Activated CD8-positive, alpha-beta T cell treated with anti-CD3 and anti-CD28 coated beads, Interleukin-2, amount 10 ng/mL, durations not matched to agents 7 days and 5 days (primary cell): ENCODE measurements around the gene SDSL. TPM values are rescaled to one million over a fixed set of nuclear protein-coding genes. Genes with fewer than 3 reads are reported as not detected.

ENCODE experiments used
- ATAC-seq: fragments of 150-1000 bp; cut with Tn5 transposase; one replicate; pipeline ENCODE4 v1.10.0; 2021; ENCODE audit warnings: moderate library complexity
- CTCF ChIA-PET: fragments of 350-600 bp; sonication (Branson Sonifier 250); formaldehyde crosslinking; loops from one replicate; lab custom pipeline; 2021; ENCODE audit warnings: antibody characterized with exemption; lab: Charles Lee
- POLR2A ChIA-PET: fragments of 350-600 bp; sonication (Branson Sonifier 250); formaldehyde crosslinking; loops from one replicate; lab custom pipeline; 2021; ENCODE audit warnings: antibody characterized with exemption; lab: Charles Lee
- DNase-seq: peaks from one replicate; pipeline ENCODE4 v3.0.0-alpha.2; 2020
- H3K27ac Mint-ChIP-seq: one replicate; pipeline ENCODE4 v1.8.0; 2021; ENCODE audit warnings: mild to moderate bottlenecking, mixed read lengths
- H3K27me3 Mint-ChIP-seq: one replicate; pipeline ENCODE4 v1.8.0; 2021; ENCODE audit warnings: low read depth, mixed read lengths
- H3K36me3 Mint-ChIP-seq: one replicate; pipeline ENCODE4 v1.8.0; 2021; ENCODE audit warnings: low read depth, mixed read lengths
- H3K4me1 Mint-ChIP-seq: one replicate; pipeline ENCODE4 v1.8.0; 2021; ENCODE audit warnings: low read depth, mixed read lengths
- H3K4me3 Mint-ChIP-seq: one replicate; pipeline ENCODE4 v1.8.0; 2021; ENCODE audit warnings: mild to moderate bottlenecking, mixed read lengths
- H3K9me3 Mint-ChIP-seq: one replicate; pipeline ENCODE4 v1.8.0; 2022; ENCODE audit warnings: mixed read lengths; ENCODE audit not compliant: insufficient read depth
- total RNA-seq, 2 experiments: library from RNA; stranded (reverse); gene quantifications; one replicate each; pipeline ENCODE4 v1.2.3, GENCODE V29; 2021

SDSL gene
- total RNA-seq, 2 experiments from 2014 or later: 0.37 to 0.39 TPM

DNA sequence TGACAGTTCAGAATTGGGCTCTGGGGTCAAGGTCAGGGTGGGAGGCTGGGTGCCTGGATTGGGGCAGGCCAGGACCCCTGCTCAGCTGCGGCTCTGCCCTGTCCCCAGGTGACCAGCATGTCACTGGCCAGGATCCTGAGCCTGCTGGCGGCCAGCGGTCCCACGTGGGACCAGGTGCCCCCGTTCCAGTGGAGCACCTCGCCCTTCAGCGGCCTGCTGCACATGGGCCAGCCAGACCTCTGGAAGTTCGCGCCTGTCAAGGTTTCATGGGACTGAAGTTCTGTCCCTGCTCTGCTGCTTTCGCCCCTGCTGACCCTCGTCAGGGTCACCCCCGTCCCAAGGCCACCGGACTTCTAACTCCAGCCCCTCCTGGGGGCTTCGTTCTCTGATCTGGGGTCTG lies 33.8 kb upstream of the SDSL start:
- peaks cover 2% of the 10 kb centered on the region for H3K4me1 Mint-ChIP-seq
- ChIA-PET CTCF (no interaction called here), POLR2A (no interaction called here)
- no peak overlapping the region for H3K27ac Mint-ChIP-seq
- no peaks in the 10 kb centered on the region for H3K36me3 Mint-ChIP-seq
- H3K27me3 Mint-ChIP-seq: no peaks in the 10 kb centered on the region
- no peaks in the 10 kb centered on the region for H3K9me3 Mint-ChIP-seq
- H3K4me3 Mint-ChIP-seq: no peak overlapping the region
- ATAC-seq (no peak), DNase-seq (no peak)

DNA sequence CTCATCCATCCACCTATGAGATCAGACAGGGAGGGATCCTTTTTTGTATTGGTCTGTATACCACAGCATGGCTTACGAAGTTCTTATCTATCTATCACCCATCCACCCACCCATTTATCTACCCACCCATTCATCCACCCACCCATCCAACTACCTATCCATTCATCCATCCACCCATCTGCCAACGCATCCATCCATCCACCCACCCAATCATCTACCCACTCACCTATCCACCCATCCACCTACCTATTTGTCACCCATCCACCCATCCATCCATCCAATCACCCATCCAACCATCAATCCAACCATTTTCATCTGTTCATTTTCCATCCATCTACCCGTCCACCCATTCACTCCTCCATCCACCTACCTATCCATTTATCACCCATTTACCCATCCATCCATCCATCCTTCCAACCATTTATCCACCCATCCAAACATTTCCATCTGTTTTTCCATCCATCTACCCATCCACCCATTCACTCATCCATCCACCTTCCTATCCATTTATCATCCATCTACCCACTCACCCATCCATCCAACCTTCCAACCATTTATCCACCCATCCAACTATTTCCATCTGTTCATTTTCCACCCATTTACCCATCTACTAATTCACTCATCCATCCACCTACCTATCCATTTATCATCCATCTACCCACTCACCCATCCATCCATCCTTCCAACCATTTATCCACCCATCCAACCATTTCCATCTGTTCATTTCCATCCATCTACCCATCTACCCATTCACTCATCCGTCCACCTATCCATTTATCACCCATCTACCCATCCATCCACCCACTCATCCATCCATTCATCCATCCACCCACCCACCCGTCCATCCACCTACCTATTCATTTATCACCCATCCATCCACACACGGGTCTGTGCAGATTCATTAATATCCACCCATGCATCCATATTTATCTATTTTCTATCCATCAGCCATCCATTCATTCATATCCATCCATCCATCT lies 31.8 kb upstream of the SDSL start:
- ChIA-PET CTCF (no interaction called here), POLR2A (no interaction called here)
- ATAC-seq (no peak), DNase-seq (no peak)
- H3K36me3 Mint-ChIP-seq: no peaks in the 10 kb centered on the region
- H3K27ac Mint-ChIP-seq: no peak overlapping the region
- H3K4me1 Mint-ChIP-seq: no peaks in the 10 kb centered on the region
- H3K9me3 Mint-ChIP-seq: no peaks in the 10 kb centered on the region
- H3K4me3 Mint-ChIP-seq: no peak overlapping the region
- no peaks in the 10 kb centered on the region for H3K27me3 Mint-ChIP-seq

DNA sequence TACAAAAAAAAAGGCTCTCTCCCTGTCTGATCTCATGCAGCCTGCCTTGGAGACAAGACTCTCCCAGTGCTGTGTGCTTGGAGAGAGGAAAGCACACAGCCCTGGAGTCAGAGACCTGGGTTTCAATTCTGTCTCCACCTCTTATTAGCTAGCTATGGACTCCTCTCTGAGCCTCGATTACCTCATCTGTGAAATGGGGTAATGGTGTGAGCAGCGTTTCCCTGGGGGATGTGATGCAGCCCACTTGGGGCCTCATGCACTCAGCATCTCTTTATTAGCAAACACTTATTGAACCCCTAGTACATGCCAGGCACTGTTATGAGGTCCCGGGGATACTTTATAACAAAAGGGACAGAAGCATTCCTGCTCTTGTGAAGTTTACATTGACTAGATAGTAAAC lies 31.0 kb upstream of the SDSL start:
- DNase-seq (no peak), ATAC-seq (no peak)
- Mint-ChIP-seq H3K4me3 (no peak overlapping the region), H3K9me3 (no peaks in the 10 kb centered on the region), H3K4me1 (no peaks in the 10 kb centered on the region), H3K27ac (no peak overlapping the region), H3K36me3 (no peaks in the 10 kb centered on the region), H3K27me3 (no peaks in the 10 kb centered on the region)
- CTCF ChIA-PET: no interaction called here
- POLR2A ChIA-PET: no interaction called here

DNA sequence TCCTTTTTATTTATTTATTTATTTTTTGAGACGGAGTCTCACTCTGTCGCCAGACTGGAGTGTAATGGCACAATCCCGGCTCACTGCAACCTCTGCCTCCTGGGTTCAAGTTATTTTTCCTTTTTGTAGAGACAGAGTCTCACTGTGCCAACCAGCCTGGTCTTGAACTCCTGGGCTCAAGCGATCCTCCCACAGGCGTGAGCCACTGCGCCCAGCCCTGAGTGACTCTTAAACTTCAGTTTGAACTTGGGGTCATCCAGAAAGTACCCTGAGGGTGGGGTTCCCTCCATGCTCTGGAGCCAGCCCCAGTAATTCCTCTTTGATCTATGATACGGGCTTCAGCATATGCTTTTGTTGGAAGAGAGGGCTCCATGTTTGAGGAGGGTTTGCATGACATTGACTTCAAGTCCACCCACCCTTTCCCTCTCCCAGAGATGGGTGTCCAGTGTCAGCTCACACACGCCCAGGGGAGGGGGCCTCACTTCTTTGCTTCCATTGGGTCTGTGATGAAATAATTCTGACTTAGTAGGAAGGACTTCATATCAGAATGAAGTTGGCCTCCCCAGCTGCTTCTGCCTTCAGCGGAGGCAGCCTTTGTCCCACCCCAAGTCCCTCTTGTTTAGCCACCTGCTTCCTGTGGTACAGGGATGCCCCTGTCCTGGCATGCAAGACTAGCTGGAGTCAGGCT lies 30.4 kb upstream of the SDSL start:
- POLR2A ChIA-PET: no interaction called here
- H3K4me1 Mint-ChIP-seq: no peaks in the 10 kb centered on the region
- DNase-seq (no peak), ATAC-seq (no peak)
- CTCF ChIA-PET: no interaction called here
- H3K9me3 Mint-ChIP-seq: no peaks in the 10 kb centered on the region
- no peaks in the 10 kb centered on the region for H3K36me3 Mint-ChIP-seq
- H3K27ac Mint-ChIP-seq: no peak overlapping the region
- H3K27me3 Mint-ChIP-seq: no peaks in the 10 kb centered on the region
- no peak overlapping the region for H3K4me3 Mint-ChIP-seq

DNA sequence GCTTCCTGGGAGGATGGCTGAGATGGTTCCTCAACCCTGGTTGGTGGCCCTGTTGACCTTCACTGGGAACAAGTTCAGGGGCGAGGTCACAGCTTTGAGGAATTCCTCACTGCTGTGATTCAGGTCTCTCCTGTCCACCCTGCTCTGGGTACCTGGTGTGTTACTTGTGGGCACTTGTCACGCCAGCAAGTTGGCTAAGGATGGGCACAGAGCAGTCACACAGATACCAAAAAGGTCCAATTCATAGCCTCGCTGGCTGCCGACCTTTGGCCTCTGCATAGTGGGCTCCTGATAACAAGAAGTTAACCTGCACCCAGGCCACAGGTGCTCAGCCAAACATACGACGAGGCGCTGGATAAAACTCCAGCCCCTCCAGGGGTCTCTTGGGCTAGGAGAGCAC lies 29.7 kb upstream of the SDSL start:
- CTCF ChIA-PET: no interaction called here
- no peaks in the 10 kb centered on the region for H3K27me3 Mint-ChIP-seq
- no peaks in the 10 kb centered on the region for H3K36me3 Mint-ChIP-seq
- DNase-seq: no peak
- no peak overlapping the region for H3K27ac Mint-ChIP-seq
- no peak for ATAC-seq
- H3K4me3 Mint-ChIP-seq: no peak overlapping the region
- H3K4me1 Mint-ChIP-seq: no peaks in the 10 kb centered on the region
- POLR2A ChIA-PET: no interaction called here
- H3K9me3 Mint-ChIP-seq: no peaks in the 10 kb centered on the region

DNA sequence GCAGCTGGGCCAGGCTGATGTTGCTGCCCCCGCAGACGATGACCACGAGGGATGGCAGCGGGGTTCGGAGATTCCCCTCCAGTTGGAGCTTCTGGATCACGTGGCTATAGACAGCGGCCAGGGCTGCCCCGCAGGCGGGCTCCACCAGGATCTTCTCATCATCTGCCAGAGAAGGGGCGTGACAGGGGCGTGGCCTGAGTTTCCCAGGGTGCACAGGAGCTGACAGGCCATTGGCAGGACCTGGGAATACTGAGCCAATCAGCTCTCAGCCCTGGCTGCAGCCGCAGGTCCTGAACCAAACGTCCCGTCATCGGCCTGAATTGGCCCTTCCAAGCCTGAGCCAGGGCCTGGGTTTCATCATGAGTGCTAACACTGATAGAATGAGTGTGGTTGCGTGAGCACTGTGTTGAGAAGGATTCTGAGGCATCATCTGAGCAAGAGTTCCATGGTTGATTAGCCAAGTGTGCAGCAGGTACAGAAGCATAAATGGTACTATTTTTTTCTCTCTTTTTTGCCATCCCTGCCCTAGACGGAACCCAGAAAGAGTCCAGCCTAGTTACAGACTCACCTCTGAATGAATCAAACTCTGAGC lies 29.1 kb upstream of the SDSL start:
- no peak overlapping the region for H3K27ac Mint-ChIP-seq
- H3K27me3 Mint-ChIP-seq: no peaks in the 10 kb centered on the region
- no peaks in the 10 kb centered on the region for H3K36me3 Mint-ChIP-seq
- H3K9me3 Mint-ChIP-seq: no peaks in the 10 kb centered on the region
- H3K4me1 Mint-ChIP-seq: no peaks in the 10 kb centered on the region
- ATAC-seq: no peak
- DNase-seq: no peak
- no peak overlapping the region for H3K4me3 Mint-ChIP-seq
- ChIA-PET CTCF (no interaction called here), POLR2A (no interaction called here)

DNA sequence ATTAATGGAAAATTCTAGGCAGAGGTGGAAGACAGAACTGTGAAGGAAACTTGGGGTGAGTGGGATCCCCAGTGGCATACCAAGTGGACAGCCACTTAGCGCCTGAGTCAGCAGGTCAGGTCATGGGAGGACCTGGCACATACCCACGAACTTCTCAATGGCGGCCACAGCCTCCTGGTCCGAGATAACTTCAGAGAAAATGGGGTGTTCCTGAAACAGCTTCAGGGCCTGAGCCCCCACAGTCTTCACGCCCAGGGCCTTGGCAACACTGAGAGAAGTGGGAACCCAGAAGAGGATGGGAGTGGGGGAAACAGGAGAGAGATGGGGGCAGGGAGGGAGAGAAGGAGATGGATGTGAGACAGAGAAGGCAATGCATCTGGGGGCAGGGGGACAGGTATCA lies 28.4 kb upstream of the SDSL start:
- Mint-ChIP-seq H3K4me3 (no peak overlapping the region), H3K27me3 (no peaks in the 10 kb centered on the region), H3K9me3 (no peaks in the 10 kb centered on the region), H3K27ac (no peak overlapping the region), H3K4me1 (no peaks in the 10 kb centered on the region), H3K36me3 (no peaks in the 10 kb centered on the region)
- ATAC-seq (no peak), DNase-seq (no peak)
- POLR2A ChIA-PET: no interaction called here
- CTCF ChIA-PET: no interaction called here

DNA sequence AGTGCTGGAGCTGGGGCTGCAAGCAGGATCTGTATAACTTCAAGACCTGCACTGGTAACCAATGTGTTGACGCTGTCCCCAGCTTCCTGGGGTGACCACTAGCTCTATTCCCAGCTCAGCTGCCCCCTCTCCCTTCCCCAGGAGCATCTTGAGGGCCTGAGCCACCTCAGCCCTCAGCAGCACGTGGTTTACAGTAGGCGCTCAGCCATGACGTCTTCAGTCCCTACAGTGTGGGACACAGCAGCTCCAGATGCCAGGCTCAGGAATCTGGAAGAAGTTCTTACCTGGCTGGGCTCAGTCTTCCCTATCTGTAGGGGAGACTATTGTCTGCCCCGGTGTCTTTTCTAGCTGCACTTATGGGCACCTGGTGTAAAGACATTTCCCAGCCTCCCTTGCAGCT lies 27.1 kb upstream of the SDSL start:
- Mint-ChIP-seq H3K36me3 (no peaks in the 10 kb centered on the region), H3K4me3 (no peak overlapping the region), H3K27ac (no peak overlapping the region), H3K27me3 (no peaks in the 10 kb centered on the region), H3K4me1 (no peaks in the 10 kb centered on the region), H3K9me3 (no peaks in the 10 kb centered on the region)
- ATAC-seq: no peak
- ChIA-PET POLR2A (no interaction called here), CTCF (no interaction called here)
- no peak for DNase-seq

DNA sequence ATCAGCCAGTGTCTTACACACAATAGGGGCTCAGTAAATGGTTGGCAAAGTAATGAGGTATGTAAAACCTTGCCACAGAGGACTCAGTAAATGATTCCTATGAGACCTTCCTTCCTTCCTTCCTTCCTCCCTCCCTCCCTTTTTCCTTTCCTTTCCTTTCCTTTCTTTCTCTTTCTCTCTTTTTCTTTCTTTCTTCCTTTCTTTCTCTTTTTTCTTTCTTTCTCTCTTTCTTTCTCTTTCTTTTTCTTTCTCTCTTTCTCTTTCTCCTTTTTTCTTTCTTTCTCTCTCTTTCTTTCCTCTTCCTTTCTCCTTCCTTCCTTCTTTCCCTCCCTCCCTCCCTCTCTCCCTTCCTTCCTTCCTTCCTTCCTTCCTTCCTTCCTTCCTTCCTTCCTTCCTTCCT lies 26.0 kb upstream of the SDSL start:
- DNase-seq (no peak), ATAC-seq (no peak)
- H3K4me3 Mint-ChIP-seq: no peak overlapping the region
- CTCF ChIA-PET: no interaction called here
- no peaks in the 10 kb centered on the region for H3K27me3 Mint-ChIP-seq
- H3K36me3 Mint-ChIP-seq: no peaks in the 10 kb centered on the region
- no peak overlapping the region for H3K27ac Mint-ChIP-seq
- POLR2A ChIA-PET: no interaction called here
- H3K4me1 Mint-ChIP-seq: no peaks in the 10 kb centered on the region
- H3K9me3 Mint-ChIP-seq: no peaks in the 10 kb centered on the region

DNA sequence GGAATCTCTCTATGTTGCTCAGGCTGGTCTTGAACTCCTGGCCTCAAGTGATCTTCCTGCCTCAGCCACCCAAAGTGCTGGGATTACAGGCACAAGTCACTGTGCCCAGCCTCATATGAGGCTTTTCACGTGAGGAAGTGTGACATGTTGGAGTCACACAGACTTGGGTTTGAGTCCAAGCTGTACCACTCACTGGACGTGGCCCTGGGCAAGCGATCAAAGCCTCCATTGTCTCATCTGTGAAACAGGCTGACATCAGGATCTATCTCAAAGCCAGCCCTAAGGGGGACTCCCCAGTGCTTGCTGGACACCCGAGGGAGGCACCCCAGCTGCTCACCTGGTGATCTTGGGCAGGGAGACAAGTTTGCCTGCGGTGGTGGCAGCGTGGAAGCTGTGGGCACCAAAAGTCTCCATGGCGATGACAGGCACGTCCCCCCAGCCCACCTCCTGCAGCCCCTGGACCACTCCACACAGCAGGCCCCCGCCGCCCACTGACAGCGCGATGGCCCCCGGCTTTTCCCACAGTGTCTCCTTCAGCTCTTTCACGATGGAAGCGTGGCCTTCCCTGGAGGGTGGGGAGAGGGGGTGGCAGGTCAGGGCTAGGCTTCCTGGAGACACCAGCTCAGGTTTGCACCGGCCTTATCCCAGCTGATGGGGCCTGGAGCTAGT lies 25.2 kb upstream of the SDSL start:
- ChIA-PET CTCF (no interaction called here), POLR2A (no interaction called here)
- H3K27ac Mint-ChIP-seq: no peak overlapping the region
- no peaks in the 10 kb centered on the region for H3K36me3 Mint-ChIP-seq
- ATAC-seq (no peak), DNase-seq (no peak)
- no peaks in the 10 kb centered on the region for H3K9me3 Mint-ChIP-seq
- no peaks in the 10 kb centered on the region for H3K4me1 Mint-ChIP-seq
- H3K4me3 Mint-ChIP-seq: no peak overlapping the region
- H3K27me3 Mint-ChIP-seq: no peaks in the 10 kb centered on the region

DNA sequence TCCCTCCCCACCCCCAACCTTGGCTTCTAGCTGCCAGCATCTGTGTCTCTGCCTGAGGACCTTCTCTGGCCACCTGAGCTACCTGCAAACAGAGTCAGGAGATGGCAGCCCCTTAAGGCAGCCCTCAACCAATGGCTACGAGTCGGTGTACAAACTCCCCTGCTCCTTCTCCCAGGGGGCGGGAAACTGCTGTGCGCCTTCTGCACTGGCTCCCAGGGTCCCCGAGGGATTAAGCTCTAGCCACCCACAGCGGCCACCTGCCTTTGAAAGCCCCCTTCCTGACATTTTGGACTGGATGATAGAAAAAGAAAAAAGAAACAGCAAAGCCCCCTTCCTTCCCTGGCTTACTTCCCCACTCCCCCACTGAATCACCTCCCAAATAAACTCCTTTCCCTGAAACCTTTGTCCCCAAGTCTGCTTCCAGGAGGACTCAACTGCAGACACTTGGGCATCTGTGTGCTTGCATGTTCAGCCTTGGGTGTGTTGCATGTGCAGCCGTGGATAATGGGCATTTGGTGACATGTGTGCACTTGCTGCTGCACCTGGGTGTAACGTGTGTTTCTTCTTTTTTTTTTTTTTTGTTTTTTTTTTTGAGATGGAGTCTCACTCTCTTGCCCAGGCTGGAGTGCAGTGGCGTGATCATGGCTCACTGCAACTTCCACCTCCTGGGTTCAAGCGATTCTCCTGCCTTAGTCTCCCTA lies 24.5 kb upstream of the SDSL start:
- no peak for ATAC-seq
- Mint-ChIP-seq H3K9me3 (no peaks in the 10 kb centered on the region), H3K27ac (no peak overlapping the region), H3K4me3 (no peak overlapping the region), H3K27me3 (no peaks in the 10 kb centered on the region), H3K36me3 (no peaks in the 10 kb centered on the region), H3K4me1 (no peaks in the 10 kb centered on the region)
- ChIA-PET POLR2A (no interaction called here), CTCF (no interaction called here)
- DNase-seq: no peak
